HG02885 (cell line): ENCODE measurements around the gene TUT1.

Experiments used
- ATAC-seq: cut with Tn5 transposase; IDR thresholded peaks from one replicate; pipeline ENCODE4 v1.9.1; 2021; ENCODE audit warnings: mild to moderate bottlenecking; ENCODE audit not compliant: unreplicated experiment, poor library complexity

Gene TUT1

DNA sequence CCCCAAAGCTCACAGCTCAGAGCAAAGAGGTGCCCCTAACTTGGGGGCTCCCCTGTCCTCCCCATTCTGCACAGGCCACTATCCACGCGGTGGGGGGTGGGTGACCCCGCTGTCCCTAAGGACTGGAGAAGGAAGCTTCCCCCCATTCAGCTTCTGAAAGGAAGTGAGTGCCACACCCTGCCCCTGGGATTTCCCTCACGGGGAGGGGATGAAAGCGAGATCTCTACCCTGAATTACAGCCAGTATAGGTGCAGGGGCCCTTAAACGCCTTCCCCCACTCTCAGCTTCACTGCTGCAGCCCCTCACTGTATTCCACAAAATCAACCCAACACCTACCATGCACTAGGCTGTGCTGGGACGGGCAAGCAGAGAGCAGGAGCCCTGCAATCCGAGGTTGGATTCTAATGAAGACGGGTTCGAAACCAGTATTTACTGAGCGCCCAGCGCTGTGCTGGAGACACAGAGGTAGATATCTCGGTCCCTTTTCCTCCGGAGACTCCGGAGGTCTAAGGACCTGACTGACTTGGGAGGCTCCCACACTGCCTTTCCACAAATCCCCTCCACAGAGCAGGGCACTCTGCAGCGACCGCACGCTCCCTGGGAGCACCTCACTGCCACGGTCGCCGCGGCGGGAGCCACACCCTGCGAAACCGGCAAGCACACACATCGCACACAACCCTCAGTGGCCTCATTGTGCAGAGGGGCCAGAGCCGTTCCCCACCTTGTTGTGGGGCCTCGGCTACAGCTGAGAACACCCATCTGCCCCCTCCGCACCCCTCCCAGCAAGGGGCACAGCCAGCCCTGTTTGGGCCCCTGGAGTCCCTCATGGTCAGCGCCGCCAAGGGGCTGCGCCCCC is 46.5 kb downstream of the TUT1 start:
- ATAC-seq = no peak

DNA sequence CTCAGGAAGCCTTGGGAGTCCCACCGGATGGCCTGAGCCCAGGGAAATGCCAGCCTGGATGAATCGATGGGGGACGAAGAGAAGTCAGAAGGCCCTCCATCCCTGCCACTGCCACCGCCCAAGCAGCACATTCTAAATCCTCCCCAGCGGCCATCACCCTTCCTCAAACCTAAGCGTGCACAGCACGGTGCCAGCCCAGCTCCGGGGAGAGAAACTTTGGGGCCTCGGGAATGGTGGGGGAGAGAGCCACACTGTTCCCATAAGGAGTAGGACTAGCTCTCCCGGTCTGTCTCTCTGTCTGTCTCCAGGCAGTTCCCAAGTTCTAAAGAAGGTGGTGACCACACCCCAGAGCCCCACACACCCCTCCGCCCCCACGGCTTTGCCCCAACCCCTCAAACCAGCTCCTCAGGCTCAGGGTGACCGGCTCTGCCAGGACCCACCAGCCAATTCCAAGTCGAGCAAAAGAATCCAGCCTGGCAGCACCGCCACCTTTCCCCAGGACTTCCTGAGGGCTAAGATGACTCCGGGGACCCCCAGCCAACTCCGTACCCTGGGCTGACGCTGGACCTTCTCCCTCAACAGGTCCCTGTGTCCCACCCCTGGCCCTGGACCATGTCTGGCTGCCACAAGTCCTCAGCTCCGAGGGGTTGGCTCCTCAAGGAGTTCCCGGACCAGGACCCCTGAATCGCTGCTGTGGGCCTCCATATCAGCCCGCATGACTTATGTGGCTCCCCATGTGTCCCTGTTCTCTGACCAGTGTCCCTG is 47.5 kb downstream of the TUT1 start:
- no peak for ATAC-seq

GRCh38 chr11:62542750-62543567 is 48.4 kb downstream of the TUT1 start:
- ATAC-seq = peak; percentile 34

GRCh38 chr11:62542111-62542745 is 49.1 kb downstream of the TUT1 start:
- ATAC-seq = no peak

GRCh38 chr11:62540804-62541701 is 50.3 kb downstream of the TUT1 start:
- peak; percentile 53 for ATAC-seq

DNA sequence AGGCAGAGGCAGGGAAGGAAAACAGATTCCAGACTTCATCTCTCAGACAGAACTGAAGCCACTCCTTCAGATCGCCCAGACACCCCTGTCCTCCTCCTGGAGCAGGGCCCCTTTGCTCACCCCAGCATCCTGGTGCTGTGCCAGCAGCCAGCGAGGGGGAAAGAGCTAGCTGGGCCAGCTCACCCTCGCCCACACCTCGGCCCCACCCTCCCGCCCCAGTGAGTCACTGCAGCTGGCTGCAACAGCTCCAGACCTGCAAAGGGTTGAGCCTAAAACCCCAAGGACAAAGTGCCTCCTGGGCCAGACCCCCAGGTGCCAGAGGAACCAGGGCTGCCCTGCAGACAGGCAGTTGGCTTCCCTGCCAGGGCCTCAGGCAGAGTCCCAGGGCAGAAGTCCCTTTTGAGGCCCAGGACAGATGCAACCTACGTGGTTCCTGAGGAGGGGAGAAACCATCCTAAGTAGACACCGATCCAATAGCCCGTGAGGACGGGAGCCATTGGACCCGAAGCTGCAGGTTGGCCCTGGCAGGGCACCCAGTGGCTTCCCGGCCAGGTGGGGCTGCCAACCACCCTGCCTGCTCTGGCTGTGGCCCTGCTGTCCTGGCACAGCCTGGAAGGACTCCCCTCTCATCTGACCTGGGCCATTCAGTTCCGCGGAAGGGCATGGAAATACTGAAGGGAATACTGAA is 51.9 kb downstream of the TUT1 start:
- no peak for ATAC-seq

- no peak for ATAC-seq
These were observed 52.7 kb downstream of the TUT1 start for GRCh38 chr11:62538470-62539237.

GRCh38 chr11:62536301-62536957 is 54.9 kb downstream of the TUT1 start:
- no peak for ATAC-seq

GRCh38 chr11:62535802-62536201 is 55.5 kb downstream of the TUT1 start:
- ATAC-seq = no peak

GRCh38 chr11:62534779-62535545 is 56.4 kb downstream of the TUT1 start:
- ATAC-seq = no peak

- ATAC-seq = no peak
These were observed 59.2 kb downstream of the TUT1 start for GRCh38 chr11:62532096-62532495.
